NCI-H2107 (cell line): Measurements from ENCODE around the gene ADA.

Experiments
- DNase-seq: peaks from one replicate; lab custom pipeline; 2025; lab: John Stamatoyannopoulos, UW

The ADA gene

DNA sequence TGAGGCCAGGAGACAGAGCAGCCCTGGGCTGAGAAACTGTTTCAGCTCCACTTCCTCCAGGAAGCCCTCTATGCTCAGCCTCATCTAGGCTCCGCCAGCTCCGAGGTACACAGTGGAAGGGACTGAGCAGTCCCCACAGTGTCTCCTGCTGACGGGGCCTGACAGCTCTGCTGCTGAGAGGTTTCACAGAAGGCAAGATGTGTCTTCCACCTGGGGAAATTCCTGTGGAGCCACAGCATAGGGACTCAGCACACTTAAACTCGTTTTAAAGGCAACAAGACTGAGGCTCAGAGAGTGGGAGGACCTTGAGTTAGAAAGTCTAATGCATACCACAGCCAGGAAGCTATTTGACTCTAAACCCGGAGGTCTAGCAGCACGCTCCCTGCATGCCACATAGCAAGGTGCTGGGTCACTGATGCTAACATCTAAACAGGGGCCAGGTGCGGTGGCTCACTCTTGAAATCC lies 6.8 kb downstream of the ADA start:
- no peak for DNase-seq

DNA sequence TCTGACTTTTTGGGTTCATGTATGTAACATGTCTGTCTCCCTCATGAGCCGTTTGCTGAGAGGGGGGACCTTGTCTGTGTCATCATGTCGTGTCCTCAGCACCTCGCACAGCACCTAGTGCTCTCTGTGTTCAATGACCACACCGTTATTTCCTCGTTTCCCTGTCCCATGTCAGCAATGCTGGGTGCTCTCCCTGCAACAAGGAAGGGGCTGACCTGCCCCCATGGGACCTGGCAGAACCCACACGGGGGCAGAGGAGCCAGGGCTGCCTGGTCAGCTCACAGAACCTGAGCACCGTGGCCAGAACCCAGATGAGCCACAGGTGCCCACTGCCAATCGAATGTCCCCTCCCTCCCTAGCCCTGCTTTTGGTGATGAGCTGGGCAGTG lies 7.3 kb downstream of the ADA start:
- DNase-seq: no peak

DNA sequence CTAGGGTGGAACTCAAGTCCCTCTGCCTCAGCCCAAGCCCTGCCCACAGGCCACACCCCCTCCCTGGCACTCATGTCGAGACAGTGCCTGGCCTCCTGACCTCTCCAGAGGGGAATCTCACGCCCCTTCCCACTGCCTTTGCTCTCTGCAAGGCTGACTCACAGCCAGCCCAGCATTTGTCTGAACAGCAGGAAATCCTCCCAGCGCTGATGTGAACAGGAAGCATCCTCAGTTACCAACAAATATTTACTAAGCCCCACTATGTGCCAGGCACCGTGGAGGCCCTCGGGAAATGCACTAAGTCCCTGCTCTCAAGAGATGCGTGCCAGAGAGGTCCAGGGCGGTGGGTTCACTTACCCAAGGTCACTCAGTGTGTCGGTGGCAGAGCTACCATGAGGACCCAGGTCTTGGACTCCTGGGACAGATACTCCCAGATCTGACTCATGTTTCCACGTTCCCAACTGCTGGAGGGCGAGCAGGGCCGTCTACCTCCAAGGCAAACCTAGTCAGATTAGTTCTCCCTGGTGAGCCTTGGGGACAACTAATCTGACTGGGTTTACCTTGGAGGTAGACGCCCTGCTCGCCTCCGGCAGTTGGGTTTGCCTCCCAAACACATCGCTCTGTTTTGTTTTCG lies 7.8 kb downstream of the ADA start:
- no peak for DNase-seq

DNA sequence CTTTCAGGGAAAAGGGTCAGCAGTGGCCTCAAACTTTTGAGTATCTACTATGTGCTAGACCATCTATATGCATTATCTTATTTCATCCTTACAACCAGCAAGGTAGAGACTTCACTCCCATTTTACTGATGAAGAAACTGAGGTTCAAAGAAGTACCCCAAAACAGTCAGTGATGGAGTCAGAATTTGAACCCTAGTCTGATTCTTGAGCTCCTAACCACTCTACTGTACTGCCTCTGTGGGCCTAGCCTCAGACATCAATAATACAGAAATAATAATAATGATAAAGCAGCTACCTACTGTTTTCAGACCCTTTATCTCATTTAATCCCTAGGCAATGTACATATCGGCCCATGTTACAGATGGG lies 8.4 kb downstream of the ADA start:
- DNase-seq: no peak

DNA sequence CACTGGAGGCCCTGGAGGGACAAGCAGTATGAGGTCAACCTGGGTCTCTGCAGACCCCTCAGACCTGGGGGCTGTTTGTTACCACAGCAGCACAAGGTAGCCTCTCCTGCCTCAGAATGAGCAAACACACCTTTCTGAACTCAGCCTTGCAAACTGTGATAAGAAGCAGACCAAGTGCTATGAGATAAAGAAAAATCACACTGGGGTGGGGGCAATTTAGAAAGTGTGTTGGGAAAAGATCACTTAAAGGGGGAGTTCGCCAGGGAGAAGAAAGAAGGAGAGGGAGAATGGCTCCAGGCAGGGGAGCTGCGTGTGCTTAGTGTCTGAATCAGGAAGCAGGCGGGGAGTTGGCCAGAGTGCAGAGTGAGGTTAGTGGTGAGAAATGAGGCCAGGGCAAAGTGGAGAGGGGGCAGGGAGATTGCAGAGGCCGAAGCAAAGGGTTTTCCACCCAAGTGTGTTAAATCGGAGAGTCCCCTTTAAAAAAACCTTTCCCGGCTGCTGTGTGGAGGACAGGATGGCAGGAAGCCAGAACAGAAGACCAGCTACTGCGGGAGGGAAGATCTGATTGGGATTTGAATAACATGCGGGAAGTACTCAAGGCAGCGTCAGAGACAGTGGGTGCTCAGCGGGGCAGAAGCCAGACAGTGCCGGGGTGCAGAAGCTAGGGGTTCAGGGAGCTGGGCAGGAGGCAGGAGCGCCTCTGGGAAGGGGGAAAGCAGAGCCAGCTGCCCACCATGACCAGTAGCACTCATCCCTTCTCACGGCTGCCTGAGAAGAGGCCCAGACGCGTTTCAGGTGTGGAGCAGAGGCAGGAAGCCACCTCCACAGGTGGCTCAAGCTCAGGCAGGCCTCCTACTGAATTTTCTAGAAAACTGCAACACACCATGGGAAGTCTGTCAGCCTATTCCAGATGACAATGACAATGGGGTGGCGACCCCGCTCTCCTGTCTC lies 9.0 kb downstream of the ADA start:
- DNase-seq: peak; percentile 5

DNA sequence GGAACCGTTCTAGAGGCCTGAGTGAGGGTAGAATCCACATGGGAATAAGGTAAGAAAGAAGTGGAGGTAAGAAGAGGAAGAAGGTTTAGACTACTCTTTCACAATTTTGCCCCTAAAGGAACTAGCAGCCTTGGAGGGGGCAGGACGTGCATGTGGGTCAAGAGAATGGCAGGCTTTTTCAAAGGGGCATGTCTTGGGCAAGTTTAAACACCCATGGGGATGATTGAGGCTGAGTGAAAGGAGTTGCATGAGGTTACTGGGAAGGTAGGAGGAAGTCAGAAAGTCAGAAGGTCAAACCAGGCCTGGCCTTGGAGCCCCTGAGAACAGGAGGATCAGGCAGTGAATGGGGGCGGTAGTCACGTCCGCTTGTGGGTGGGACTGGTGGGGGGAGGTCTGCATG lies 10.2 kb downstream of the ADA start:
- DNase-seq: no peak

DNA sequence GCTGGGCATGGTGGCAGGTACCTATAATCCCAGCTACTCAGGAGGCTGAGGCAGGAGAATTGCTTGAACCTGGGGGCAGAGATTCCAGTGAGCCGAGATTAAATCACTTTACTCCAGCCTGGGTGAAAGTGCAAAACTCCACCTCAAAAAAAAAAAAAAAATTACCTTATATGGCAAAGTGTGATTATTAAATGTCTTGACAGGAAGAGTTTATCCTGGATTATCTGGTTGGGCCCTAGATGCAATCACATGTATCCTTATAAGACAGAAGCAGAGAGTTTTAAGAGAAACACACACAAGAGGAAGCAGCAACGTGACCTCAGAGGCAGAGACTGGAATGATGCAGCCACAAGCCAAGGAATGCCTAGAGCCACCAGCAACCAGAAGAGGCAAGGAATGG lies 11.0 kb downstream of the ADA start:
- no peak for DNase-seq

DNA sequence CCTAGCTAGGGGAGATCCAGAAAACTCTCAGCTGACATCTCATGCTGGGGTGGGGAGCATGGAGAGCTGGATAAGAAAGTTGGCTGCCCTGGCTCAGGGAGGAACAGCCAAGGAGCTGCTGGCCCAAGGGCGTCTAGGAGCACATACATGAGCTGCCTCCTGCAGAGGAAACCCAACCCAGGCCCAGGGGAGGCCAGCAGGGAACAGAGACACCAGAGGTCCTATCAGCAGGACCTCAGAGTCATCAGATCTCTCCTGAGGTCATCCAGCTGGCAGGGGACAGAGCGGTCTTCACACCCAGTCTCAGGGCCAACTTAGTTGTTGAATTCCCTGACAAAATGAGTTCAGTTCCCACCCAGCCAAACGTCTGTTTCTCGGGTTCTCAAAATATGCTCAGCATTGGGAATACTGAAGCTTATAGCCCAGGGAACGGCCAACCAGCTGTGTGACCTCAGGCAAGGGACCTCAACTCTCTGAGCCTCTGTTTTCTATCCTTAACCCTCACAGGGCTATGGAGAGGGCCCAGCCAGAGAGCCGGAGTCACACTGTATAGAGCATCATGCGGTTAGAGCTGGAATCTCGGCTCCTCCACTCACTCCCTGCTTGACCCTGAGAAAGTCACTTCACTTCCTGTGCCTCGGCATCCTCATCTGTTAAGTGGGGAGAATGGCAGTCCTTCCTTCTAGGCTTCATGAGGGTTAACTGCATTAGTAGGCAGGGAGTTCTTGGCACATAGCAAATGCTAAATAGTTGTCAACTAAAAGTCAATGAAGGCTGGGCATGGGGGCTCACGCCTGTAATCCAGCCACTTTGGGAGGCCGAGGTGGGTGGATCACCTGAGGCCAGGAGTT lies 13.8 kb downstream of the ADA start:
- DNase-seq: no peak

DNA sequence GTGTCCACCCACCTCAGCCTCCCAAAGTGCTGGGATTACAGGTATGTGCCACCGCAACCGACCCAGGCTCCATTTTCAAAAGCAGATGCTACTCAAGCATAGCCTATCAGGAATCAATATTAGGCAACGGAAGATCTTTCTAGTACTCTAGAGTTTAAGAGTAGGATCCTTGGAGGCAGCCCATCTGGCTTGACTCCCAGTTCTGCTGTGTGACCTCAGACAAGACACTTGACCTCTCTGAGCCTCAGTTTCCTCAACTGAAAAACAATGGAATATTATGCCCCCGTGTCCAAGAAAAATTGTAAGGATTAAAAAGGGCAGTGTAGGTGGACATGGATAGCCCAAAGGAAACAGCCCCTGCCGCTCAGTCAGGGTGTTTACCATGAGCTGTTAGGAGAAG lies 14.5 kb downstream of the ADA start:
- DNase-seq: no peak

DNA sequence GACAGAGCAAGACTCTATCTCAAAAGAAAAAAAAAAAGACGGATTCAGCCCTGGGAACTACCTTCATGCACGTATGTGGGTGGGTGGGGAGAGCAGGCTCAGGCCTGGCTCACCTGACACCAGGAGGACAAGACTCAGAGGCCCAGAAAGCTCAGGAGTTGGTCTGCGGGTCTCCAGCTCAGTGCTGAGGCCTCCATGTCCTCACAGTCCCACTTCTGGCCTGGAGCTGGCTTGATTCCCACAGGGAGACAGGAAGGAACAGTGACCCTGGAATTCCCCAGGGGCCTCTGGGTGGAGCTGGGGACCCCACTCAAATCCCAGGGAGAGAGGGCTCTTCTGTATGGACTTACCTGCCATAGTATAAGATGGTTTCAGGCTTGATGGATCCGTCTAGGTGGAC lies 15.6 kb downstream of the ADA start:
- DNase-seq: no peak

DNA sequence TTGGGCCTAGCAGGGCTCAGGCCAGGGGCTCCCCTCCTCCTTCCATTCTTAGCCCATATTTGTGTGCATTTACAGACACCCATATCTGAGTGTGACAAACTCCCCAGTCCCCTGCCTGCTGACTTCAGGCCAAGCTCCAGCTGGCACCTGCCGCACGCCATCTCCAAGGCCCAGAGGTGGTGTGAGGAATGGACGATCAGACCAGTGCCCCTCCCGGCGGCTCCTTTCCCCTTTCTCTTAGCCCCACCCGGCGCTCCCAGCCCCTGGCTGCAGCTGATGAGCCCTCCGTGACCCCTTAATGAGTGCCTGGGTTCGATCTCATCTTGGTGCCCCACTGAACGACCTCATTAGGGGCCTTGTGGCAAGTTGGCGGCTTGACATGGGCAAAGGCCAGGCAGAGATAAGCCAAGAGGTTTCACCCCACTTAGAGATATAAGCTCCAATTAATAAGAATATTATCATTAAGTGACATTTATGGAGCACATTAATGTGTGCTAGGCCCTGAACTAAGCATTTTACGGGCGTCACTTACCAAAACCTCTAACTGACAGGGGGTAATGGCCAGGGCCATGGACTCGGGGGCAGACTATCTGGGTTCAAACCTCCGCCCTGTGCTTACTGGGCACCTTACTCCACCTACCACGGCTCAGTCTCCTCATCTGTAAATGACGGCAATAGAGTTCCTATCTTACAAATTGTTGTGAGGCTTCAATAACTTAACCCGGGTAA lies 17.5 kb downstream of the ADA start:
- no peak for DNase-seq

DNA sequence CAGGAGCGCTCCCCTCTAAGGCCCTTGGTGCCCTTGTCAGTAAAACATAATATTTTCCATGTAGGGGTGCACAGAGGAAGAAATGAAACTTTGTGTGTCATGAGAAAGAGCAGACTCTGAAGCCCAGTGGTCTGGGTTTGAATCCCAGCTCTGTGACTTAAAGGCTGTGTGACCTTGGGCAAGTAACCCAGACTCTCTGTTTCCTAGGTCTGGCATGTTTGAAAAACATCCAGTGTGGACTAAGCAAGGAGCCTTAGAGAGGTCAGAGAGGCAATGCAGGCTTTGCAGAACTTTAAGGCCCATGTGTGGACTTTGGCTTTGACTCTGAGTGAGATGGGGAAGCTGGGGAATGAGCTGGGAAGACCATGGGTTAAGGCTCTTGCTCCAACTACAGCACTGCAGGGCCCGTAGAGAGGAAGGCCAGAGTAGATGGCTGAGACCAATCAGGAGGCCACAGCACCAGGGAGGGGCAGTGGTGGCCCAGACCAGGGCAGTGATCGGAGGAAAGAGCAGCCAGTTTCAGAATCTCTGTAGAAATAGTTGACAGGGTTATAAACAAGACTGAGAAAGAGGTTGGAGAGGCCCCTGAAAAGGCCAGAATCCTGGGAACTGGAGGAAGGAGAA lies 18.2 kb downstream of the ADA start:
- no peak for DNase-seq

DNA sequence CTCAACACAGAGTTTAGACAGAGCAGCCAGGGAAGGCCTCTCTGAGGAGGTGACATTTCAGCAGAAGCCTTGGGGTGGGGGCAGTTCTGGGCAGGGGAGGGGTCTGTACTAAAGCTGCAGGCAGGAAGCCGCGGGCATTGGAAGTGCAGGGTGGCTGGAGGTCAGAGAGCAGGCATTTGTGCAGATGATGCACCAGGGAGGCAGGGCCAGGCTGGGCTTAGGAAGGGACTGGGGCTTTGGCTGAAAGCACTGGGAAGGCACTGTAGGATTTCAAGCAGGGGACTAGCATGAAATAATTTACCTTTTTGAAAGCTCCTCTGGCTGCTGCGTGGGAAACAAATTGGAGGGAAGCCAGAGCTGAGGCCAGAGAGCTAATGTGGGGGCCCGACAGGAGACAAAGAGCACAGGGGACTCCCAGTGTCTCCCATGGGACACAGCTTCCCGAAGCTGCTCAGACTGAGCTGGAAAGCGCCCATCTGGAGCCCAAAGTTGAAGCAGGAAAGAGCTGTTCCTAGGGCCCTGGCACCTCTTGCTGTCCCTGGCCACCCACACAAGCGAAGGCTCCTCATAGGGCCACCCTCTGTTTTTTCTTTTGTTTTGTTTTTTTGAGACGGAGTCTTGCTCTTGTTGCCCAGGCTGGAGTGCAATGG lies 19.3 kb downstream of the ADA start:
- no peak for DNase-seq

DNA sequence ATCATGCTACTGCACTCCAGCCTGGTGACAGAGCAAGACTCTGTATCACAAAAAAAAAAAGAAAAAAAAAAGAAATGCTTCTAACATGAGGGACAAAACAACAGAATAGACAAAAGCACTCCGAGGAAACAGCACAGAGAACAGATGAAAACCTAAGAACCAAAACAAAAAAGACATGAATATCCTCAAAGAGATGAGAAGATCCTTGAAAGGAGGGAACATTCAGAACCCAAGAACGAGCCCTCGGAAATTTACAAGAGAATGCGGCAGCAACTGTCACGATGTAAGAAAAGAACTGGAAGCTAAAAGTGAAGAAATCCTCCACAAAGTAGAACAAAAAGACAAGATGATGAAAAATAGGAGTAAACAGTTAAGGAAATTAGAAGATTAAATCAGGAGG lies 21.2 kb downstream of the ADA start:
- no peak for DNase-seq

DNA sequence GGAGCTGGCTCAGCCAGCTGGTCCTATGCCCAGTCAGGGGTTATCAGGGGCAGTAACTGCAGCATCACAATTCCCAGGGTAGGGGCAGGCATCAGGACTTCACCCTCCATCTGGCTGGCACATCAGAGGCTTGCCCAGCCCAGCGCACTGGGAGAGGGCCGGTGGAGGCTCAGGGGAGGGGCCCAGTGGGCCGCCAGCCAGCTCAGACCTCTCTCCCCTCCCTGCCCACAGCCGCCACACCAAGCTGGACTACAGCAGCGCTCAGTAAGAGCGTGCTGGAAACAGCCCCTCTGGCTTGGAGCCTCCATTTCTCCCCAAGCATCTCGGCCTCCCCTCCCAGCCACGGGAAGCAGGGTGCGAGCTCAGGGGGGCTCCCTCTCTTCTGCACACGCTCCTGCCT lies 22.0 kb downstream of the ADA start:
- no peak for DNase-seq

DNA sequence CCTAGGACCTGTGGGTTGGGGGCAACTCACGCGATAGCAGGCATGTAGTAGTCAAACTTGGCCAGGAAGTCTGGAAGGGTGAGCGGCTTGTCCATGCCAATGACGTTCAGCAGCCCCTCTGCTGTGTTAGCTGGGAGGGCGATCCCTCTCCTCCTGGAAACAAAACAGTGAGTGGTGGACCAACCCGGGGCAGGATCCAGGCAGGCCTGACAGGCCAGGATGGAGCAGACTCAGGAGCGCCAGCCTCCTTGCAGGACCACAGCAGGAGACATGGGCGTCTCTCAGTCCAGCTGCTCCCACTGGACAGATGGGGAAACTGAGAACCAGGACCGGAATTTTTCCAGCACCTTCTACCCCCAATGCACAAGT lies 22.5 kb downstream of the ADA start:
- DNase-seq: no peak

DNA sequence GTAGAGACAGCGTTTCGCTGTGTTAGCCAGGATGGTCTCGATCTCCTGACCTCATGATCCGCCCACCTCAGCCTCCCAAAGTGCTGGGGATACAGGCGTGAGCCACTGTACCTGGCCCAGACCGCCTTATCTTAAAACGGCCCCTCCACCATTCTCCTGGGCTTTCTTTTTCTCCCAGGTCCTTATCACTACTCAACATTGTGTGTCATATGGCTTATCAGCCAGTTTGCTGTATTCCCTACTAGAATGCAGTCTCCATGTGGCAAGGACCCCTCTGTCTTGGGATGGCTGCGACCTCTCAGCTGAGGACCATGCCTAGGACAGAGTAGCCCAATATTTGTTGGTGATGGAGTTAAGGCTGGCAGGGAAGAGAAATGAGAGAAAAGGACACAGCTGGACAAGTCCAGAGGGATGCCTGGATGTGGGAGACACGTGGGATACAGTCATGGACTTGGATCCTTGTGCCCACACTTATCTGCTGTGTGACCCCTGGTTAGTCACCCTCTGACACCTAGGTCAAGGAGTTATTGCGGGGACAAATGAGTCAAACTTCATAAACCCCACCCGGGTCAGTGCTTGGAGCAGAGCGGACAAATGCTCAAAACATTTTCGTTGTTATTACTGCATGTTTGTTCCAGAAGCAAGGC lies 24.0 kb downstream of the ADA start:
- no peak for DNase-seq

DNA sequence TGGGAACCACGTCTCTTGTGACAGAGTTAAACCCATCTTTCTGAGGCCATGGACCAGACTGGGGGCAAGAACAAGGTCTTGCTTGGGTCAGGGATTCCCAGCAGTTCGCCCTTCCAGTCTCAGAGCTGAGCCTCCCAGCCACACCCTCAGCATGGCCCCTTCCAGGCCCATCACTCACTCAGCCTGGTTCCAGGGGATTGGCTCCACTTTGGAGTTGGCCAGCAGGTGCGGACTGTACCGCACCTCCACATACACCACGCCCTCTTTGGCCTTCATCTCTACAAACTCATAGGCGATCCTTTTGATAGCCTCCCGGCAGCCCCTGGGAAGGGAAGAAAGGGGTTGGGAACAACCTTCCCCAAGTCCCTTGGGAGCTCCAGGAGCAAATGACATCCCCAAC lies 25.2 kb downstream of the ADA start:
- no peak for DNase-seq

DNA sequence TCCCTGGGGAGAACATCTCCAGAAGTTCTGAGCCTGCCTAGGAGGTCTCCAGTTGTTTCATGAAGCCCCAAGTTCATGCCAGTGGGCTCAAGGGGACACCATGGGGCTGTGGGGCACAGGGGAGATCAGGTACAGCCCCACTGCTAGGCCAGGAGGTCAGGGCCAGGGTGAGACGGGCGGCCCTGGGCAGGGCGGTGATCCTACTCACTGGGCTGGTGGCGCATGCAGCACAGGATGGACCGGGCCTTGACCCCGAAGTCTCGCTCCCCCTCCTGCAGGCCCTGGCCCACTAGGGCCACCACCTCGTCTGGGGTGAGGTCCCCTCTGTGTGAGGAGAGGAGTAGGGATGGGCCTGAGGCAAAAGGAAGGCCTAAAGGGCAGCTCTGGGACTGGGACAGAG lies 26.1 kb downstream of the ADA start:
- no peak for DNase-seq

DNA sequence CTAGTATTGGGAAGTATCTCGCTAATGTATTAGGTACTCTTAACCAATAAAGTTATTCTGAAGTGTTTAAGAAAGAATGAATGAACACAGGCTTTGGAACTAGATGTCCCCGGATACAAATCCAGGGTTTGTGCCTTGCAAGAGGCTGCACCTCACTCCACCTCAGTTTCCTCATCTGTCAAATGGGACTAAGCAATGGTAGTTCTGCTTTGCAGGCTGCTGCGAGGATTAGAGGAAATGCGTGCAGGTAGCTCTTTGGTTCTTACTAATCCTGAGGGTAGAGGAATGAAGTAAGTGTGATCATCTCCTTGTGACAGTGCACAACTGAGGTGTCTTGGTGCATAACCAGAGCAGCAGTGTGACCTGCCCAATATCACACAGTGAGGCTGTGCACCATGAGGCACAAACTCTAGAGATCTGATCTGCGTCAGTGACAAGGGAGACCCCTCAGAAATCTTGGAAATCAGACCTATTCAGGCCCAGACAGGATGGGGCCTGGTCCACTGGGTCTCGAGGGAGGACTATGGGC lies 26.7 kb downstream of the ADA start:
- no peak for DNase-seq
